Gastroesophageal sphincter (tissue), 4 donors: ENCODE measurements around the gene PFDN4. TPM values are rescaled to one million over a fixed set of nuclear protein-coding genes. Genes with fewer than 3 reads are reported as not detected.

ENCODE experiments used
- ATAC-seq: fragments of 150-250 bp; one replicate; pipeline ENCODE4 v1.9.1; 2016; ENCODE audit warnings: mild to moderate bottlenecking, moderate library complexity
- H3K27ac ChIP-seq, 4 donors: fragments of 200-600 bp; sonication (generic) in 3 of 4; 1 replicate in 3 of 4; 2 replicates in 1 of 4; pipeline ENCODE4 v1.5.1; 2016 to 2019
- H3K27me3 ChIP-seq: fragments of 200-600 bp; sonication (generic); one replicate; pipeline ENCODE4 v1.5.1; 2019
- H3K36me3 ChIP-seq, 2 donors: fragments of 200-600 bp; sonication (generic); one replicate each; pipeline ENCODE4 v1.5.1; 2019; ENCODE audit warnings: control low read depth in 1 of 2
- H3K4me1 ChIP-seq, 3 donors: fragments of 200-600 bp; sonication (generic); 1 replicate in 2 of 3; 2 replicates in 1 of 3; pipeline ENCODE4 v1.5.1; 2016 to 2019; ENCODE audit warnings: control low read depth in 2 of 3
- H3K4me3 ChIP-seq, 2 donors: fragments of 200-600 bp; sonication (generic); one replicate each; pipeline ENCODE4 v1.5.1; 2019; ENCODE audit warnings: mild to moderate bottlenecking in 1 of 2, moderate library complexity in 1 of 2
- H3K9me3 ChIP-seq, 3 donors: fragments of 200-600 bp; sonication (generic); one replicate each; pipeline ENCODE4 v1.5.1; 2017 to 2019; ENCODE audit warnings: control low read depth in 2 of 3
- CTCF ChIP-seq, 4 experiments: fragments of 200-600 bp in 2 of 4; fragments of 450-650 bp in 2 of 4; sonication (generic) in 1 of 4; IDR thresholded peaks; one replicate each; pipeline ENCODE4 v1.5.1; 2017 to 2019; ENCODE audit warnings: antibody characterized with exemption in 4 of 4, mild to moderate bottlenecking in 2 of 4, moderate library complexity in 2 of 4
- EP300 ChIP-seq: sonication (generic); formaldehyde crosslinking; IDR thresholded peaks from one replicate; pipeline ENCODE4 v1.6.1; 2017; ENCODE audit warnings: antibody characterized with exemption, mild to moderate bottlenecking
- POLR2A ChIP-seq, 2 donors: fragments of 450-650 bp; IDR thresholded peaks; one replicate each; pipeline ENCODE4 v1.6.1; 2017; ENCODE audit warnings: antibody characterized with exemption in 2 of 2, mild to moderate bottlenecking in 2 of 2, moderate library complexity in 1 of 2
- POLR2AphosphoS5 ChIP-seq: sonication (generic); formaldehyde crosslinking; IDR thresholded peaks from one replicate; pipeline ENCODE4 v1.6.1; 2017; ENCODE audit warnings: antibody characterized with exemption
- WGBS, 2 donors: methylation state at CpG; one replicate each; pipeline ENCODE4 v1.1.5; 2018; ENCODE audit warnings: low coverage in 1 of 2; 5-methylcytosine and 5-hydroxymethylcytosine counted together
- total RNA-seq, 4 donors: library from RNA; depleted of rRNA; stranded (reverse); fragments of >200 nt; gene quantifications; one replicate each; pipeline ENCODE4 v1.1.0, GENCODE V29; 2016

PFDN4 gene
- total RNA-seq, 4 donors from 2014 or later = 39.2 to 91.8 (median 48.5) TPM

- ATAC-seq = no peak
- Histone ChIP-seq H3K36me3 (no peaks in the 10 kb centered on the region), H3K9me3 (no peaks in the 10 kb centered on the region), H3K4me3 (no peak overlapping the region), H3K27me3 (peaks cover 44% of the 10 kb centered on the region), H3K27ac (no peak overlapping the region), H3K4me1 (no peaks in the 10 kb centered on the region)
- 73 to 88% methylated on average over 3 to 9 of the region's 9 CpGs for WGBS, 2 donors
- TF ChIP-seq POLR2AphosphoS5 (no peak), CTCF (IDR thresholded peaks at IDR 0.05) (no peak), EP300 (no peak), POLR2A (IDR thresholded peaks at IDR 0.05) (no peak)
These were observed 46.7 kb upstream of the PFDN4 start for GRCh38 chr20:54161008-54161820.

- H3K27me3 ChIP-seq = peaks cover 49% of the 10 kb centered on the region
- no peaks in the 10 kb centered on the region for H3K9me3 ChIP-seq
- WGBS, 2 donors = 72 to 100% methylated on average over 3 to 4 of the region's 4 CpGs
- ATAC-seq = no peak
- no peak for TF ChIP-seq EP300
- no peak for TF ChIP-seq CTCF (IDR thresholded peaks at IDR 0.05)
- no peak for TF ChIP-seq POLR2AphosphoS5
- TF ChIP-seq POLR2A (IDR thresholded peaks at IDR 0.05) = no peak
- H3K36me3 ChIP-seq = no peaks in the 10 kb centered on the region
- H3K4me1 ChIP-seq = no peaks in the 10 kb centered on the region
- no peak overlapping the region for H3K4me3 ChIP-seq
- H3K27ac ChIP-seq = no peak overlapping the region
These were observed 46.1 kb upstream of the PFDN4 start for GRCh38 chr20:54161821-54162149.

- Histone ChIP-seq H3K36me3 (no peaks in the 10 kb centered on the region), H3K27me3 (peaks cover 56% of the 10 kb centered on the region), H3K27ac (no peak overlapping the region), H3K4me1 (no peaks in the 10 kb centered on the region), H3K4me3 (no peak overlapping the region), H3K9me3 (no peaks in the 10 kb centered on the region)
- WGBS, 2 donors = 43 to 59% methylated on average over 12 to 16 of the region's 16 CpGs
- no peak for ATAC-seq
- no peak for TF ChIP-seq POLR2AphosphoS5
- no peak for TF ChIP-seq POLR2A (IDR thresholded peaks at IDR 0.05)
- TF ChIP-seq CTCF (IDR thresholded peaks at IDR 0.05) = no peak
- no peak for TF ChIP-seq EP300
These were observed 45.4 kb upstream of the PFDN4 start for GRCh38 chr20:54162378-54163009.

GRCh38 chr20:54163402-54163801 lies 44.5 kb upstream of the PFDN4 start:
- 81 to 88% methylated on average over 4 to 5 of the region's 5 CpGs for WGBS, 2 donors
- TF ChIP-seq CTCF (IDR thresholded peaks at IDR 0.05) (no peak), POLR2AphosphoS5 (no peak), POLR2A (IDR thresholded peaks at IDR 0.05) (no peak), EP300 (no peak)
- Histone ChIP-seq H3K27ac (no peak overlapping the region), H3K4me3 (no peak overlapping the region), H3K4me1 (no peaks in the 10 kb centered on the region), H3K36me3 (no peaks in the 10 kb centered on the region), H3K27me3 (peaks cover 65% of the 10 kb centered on the region), H3K9me3 (no peaks in the 10 kb centered on the region)
- ATAC-seq = no peak

- Histone ChIP-seq H3K9me3 (no peaks in the 10 kb centered on the region), H3K27me3 (peaks cover 77% of the 10 kb centered on the region), H3K4me3 (no peak overlapping the region), H3K36me3 (no peaks in the 10 kb centered on the region), H3K27ac (no peak overlapping the region), H3K4me1 (no peaks in the 10 kb centered on the region)
- TF ChIP-seq EP300 = no peak
- TF ChIP-seq CTCF (IDR thresholded peaks at IDR 0.05) = no peak
- TF ChIP-seq POLR2A (IDR thresholded peaks at IDR 0.05) = no peak
- TF ChIP-seq POLR2AphosphoS5 = no peak
- no peak for ATAC-seq
- WGBS, 2 donors = 89 to 94% methylated on average over 9 of the region's 9 CpGs
These were observed 42.9 kb upstream of the PFDN4 start for GRCh38 chr20:54165014-54165413.
